GM12874 (cell line): ENCODE data around the gene NPBWR2.
A peak's percentile ranks its signal among the peaks of the same experiment; 100 is the strongest.

ENCODE experiments used
- TF ChIP-seq, protein P1 (sequence below): IDR thresholded peaks from 2 replicates; pipeline ENCODE4 v1.5.1; 2011; ENCODE audit warnings: low read depth, mild to moderate bottlenecking, control low read depth, low read length, moderate library complexity; ENCODE audit not compliant: insufficient read depth

Gene NPBWR2

GRCh38 chr20:64053841-64054661 is 53.3 kb downstream of the NPBWR2 start:
- TF ChIP-seq, protein P1, sequence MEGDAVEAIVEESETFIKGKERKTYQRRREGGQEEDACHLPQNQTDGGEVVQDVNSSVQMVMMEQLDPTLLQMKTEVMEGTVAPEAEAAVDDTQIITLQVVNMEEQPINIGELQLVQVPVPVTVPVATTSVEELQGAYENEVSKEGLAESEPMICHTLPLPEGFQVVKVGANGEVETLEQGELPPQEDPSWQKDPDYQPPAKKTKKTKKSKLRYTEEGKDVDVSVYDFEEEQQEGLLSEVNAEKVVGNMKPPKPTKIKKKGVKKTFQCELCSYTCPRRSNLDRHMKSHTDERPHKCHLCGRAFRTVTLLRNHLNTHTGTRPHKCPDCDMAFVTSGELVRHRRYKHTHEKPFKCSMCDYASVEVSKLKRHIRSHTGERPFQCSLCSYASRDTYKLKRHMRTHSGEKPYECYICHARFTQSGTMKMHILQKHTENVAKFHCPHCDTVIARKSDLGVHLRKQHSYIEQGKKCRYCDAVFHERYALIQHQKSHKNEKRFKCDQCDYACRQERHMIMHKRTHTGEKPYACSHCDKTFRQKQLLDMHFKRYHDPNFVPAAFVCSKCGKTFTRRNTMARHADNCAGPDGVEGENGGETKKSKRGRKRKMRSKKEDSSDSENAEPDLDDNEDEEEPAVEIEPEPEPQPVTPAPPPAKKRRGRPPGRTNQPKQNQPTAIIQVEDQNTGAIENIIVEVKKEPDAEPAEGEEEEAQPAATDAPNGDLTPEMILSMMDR = peak; percentile 38; the same call in 1 of the 2 replicates
